ENCODE results near the gene ECI1. TPM values are rescaled to one million over a fixed set of nuclear protein-coding genes. Genes with fewer than 3 reads are reported as not detected.
"Not testable (repeated sequence)": the region's sequence is repeated elsewhere in the genome, so short reads cannot be mapped to it uniquely, and the experiment has no call there.

ECI1 gene
- total RNA-seq, 1 donor = 42.3 TPM

GRCh38 chr16:2206420-2206779 lies 45.0 kb downstream of the ECI1 start:
- peaks cover 23% of the 10 kb centered on the region for H3K79me2 ChIP-seq (ENCODE audit: insufficient read depth, low read length)
- peak overlapping the region; percentile 98 for H3K4me3 ChIP-seq (ENCODE audit: insufficient read depth, low read length)
- no peak overlapping the region for H2AFZ ChIP-seq (ENCODE audit: low read length)
- TF ChIP-seq CTCF (IDR thresholded peaks at IDR 0.05; ENCODE audit: extremely low read depth, low read depth, low read length) = no peak
- peaks cover 16% of the 10 kb centered on the region for H3K36me3 ChIP-seq (ENCODE audit: insufficient read depth, low read length)
- no peaks in the 10 kb centered on the region for H4K20me1 ChIP-seq (ENCODE audit: insufficient read depth, low read length)
- no peak overlapping the region for H3K27ac ChIP-seq (ENCODE audit: low read depth, low read length)
- peaks cover 13% of the 10 kb centered on the region for H3K4me1 ChIP-seq (ENCODE audit: insufficient read depth, low read length)
- H3K27me3 ChIP-seq (ENCODE audit: insufficient read depth, low read length) = no peaks in the 10 kb centered on the region
- H3K4me2 ChIP-seq (ENCODE audit: insufficient read depth, low read length) = peak overlapping the region; percentile 100
- peak; percentile 86 for DNase-seq (ENCODE audit: insufficient read length, low spot score, missing footprints)
- H3K9me3 ChIP-seq (ENCODE audit: low read depth, low read length) = no peaks in the 10 kb centered on the region

GRCh38 chr16:2205967-2206313 lies 45.4 kb downstream of the ECI1 start:
- Histone ChIP-seq H3K27me3 (ENCODE audit: insufficient read depth, low read length) (no peaks in the 10 kb centered on the region), H4K20me1 (ENCODE audit: insufficient read depth, low read length) (no peaks in the 10 kb centered on the region), H3K9me3 (ENCODE audit: low read depth, low read length) (no peaks in the 10 kb centered on the region), H3K4me3 (ENCODE audit: insufficient read depth, low read length) (peak overlapping the region; percentile 98), H3K36me3 (ENCODE audit: insufficient read depth, low read length) (peaks cover 16% of the 10 kb centered on the region), H2AFZ (ENCODE audit: low read length) (peak overlapping the region; percentile 85), H3K4me1 (ENCODE audit: insufficient read depth, low read length) (peaks cover 13% of the 10 kb centered on the region), H3K27ac (ENCODE audit: low read depth, low read length) (peak overlapping the region; percentile 92), H3K79me2 (ENCODE audit: insufficient read depth, low read length) (peaks cover 23% of the 10 kb centered on the region), H3K4me2 (ENCODE audit: insufficient read depth, low read length) (peak overlapping the region; percentile 100)
- no peak for TF ChIP-seq CTCF (IDR thresholded peaks at IDR 0.05; ENCODE audit: extremely low read depth, low read depth, low read length)
- DNase-seq (ENCODE audit: insufficient read length, low spot score, missing footprints) = no peak

- peak; percentile 100 for DNase-seq (ENCODE audit: insufficient read length, low spot score, missing footprints)
- Histone ChIP-seq H3K27ac (ENCODE audit: low read depth, low read length) (peak within 1 kb of the TSS; percentile 92), H3K79me2 (ENCODE audit: insufficient read depth, low read length) (peaks cover 23% of the 10 kb centered on the region), H3K36me3 (ENCODE audit: insufficient read depth, low read length) (peaks cover 16% of the 10 kb centered on the region), H3K4me2 (ENCODE audit: insufficient read depth, low read length) (peak within 1 kb of the TSS; percentile 100), H3K27me3 (ENCODE audit: insufficient read depth, low read length) (no peaks in the 10 kb centered on the region), H3K9me3 (ENCODE audit: low read depth, low read length) (no peaks in the 10 kb centered on the region), H2AFZ (ENCODE audit: low read length) (peak within 1 kb of the TSS; percentile 92), H3K4me1 (ENCODE audit: insufficient read depth, low read length) (peaks cover 13% of the 10 kb centered on the region), H3K4me3 (ENCODE audit: insufficient read depth, low read length) (peak within 1 kb of the TSS; percentile 98), H4K20me1 (ENCODE audit: insufficient read depth, low read length) (no peaks in the 10 kb centered on the region)
- TF ChIP-seq CTCF (IDR thresholded peaks at IDR 0.05; ENCODE audit: extremely low read depth, low read depth, low read length) = no peak
Measured at GRCh38 chr16:2205104-2205966, 46.1 kb downstream of the ECI1 start, which contains the start of gene MLST8. MLST8 (plus strand) TSS chr16:2205454; CDS start chr16:2206086, 632 bp downstream.

- Histone ChIP-seq H3K27ac (ENCODE audit: low read depth, low read length) (peak overlapping the region; percentile 92), H2AFZ (ENCODE audit: low read length) (peak overlapping the region; percentile 92), H3K9me3 (ENCODE audit: low read depth, low read length) (no peaks in the 10 kb centered on the region), H3K27me3 (ENCODE audit: insufficient read depth, low read length) (peaks cover 3% of the 10 kb centered on the region), H3K4me3 (ENCODE audit: insufficient read depth, low read length) (peak overlapping the region; percentile 98), H4K20me1 (ENCODE audit: insufficient read depth, low read length) (no peaks in the 10 kb centered on the region), H3K4me2 (ENCODE audit: insufficient read depth, low read length) (peak overlapping the region; percentile 100), H3K36me3 (ENCODE audit: insufficient read depth, low read length) (peaks cover 16% of the 10 kb centered on the region), H3K4me1 (ENCODE audit: insufficient read depth, low read length) (peaks cover 13% of the 10 kb centered on the region), H3K79me2 (ENCODE audit: insufficient read depth, low read length) (peaks cover 23% of the 10 kb centered on the region)
- no peak for TF ChIP-seq CTCF (IDR thresholded peaks at IDR 0.05; ENCODE audit: extremely low read depth, low read depth, low read length)
- DNase-seq (ENCODE audit: insufficient read length, low spot score, missing footprints) = no peak
Measured at GRCh38 chr16:2204416-2205103, 46.8 kb downstream of the ECI1 start.

GRCh38 chr16:2203119-2203688 lies 48.2 kb downstream of the ECI1 start:
- H3K4me2 ChIP-seq (ENCODE audit: insufficient read depth, low read length); H2AFZ ChIP-seq (ENCODE audit: low read length); H4K20me1 ChIP-seq (ENCODE audit: insufficient read depth, low read length); DNase-seq (ENCODE audit: insufficient read length, low spot score, missing footprints); H3K9me3 ChIP-seq (ENCODE audit: low read depth, low read length); H3K4me3 ChIP-seq (ENCODE audit: insufficient read depth, low read length); H3K27ac ChIP-seq (ENCODE audit: low read depth, low read length); H3K36me3 ChIP-seq (ENCODE audit: insufficient read depth, low read length): not testable (repeated sequence)
- H3K4me1 ChIP-seq (ENCODE audit: insufficient read depth, low read length) = peaks cover 13% of the 10 kb centered on the region
- peaks cover 22% of the 10 kb centered on the region for H3K79me2 ChIP-seq (ENCODE audit: insufficient read depth, low read length)
- H3K27me3 ChIP-seq (ENCODE audit: insufficient read depth, low read length) = peaks cover 16% of the 10 kb centered on the region
